Skeletal muscle tissue (tissue), 4 donors: ENCODE results near the gene NPTX1. TPM values are rescaled to one million over a fixed set of nuclear protein-coding genes. Genes with fewer than 3 reads are reported as not detected.
A peak's percentile ranks its signal among the peaks of the same experiment; 100 is the strongest.

Experiments
- H3K27ac ChIP-seq: one replicate; pipeline ENCODE4 v1.7.0; 2013; ENCODE audit warnings: mild to moderate bottlenecking, low read depth, low read length, inconsistent platforms
- H3K27me3 ChIP-seq, 3 donors: one replicate each; pipeline ENCODE4 v1.7.0; 2013; ENCODE audit warnings: low read length in 3 of 3; ENCODE audit not compliant: control insufficient read depth in 3 of 3, insufficient read depth in 3 of 3
- H3K36me3 ChIP-seq, 3 donors: one replicate each; pipeline ENCODE4 v1.7.0; 2013; ENCODE audit warnings: low read length in 3 of 3; ENCODE audit not compliant: control insufficient read depth in 3 of 3, insufficient read depth in 3 of 3
- H3K4me1 ChIP-seq, 3 donors: one replicate each; pipeline ENCODE4 v1.7.0; 2013; ENCODE audit warnings: low read length in 3 of 3, mild to moderate bottlenecking in 3 of 3; ENCODE audit not compliant: control insufficient read depth in 3 of 3, insufficient read depth in 3 of 3
- H3K4me3 ChIP-seq, 3 donors: one replicate each; pipeline ENCODE4 v1.7.0; 2013; ENCODE audit warnings: low read length in 3 of 3
- H3K9ac ChIP-seq, 3 donors: one replicate each; pipeline ENCODE4 v1.7.0; 2013; ENCODE audit warnings: low read length in 3 of 3, mild to moderate bottlenecking in 3 of 3, moderate library complexity in 2 of 3, low read depth in 1 of 3
- H3K9me3 ChIP-seq, 3 donors: one replicate each; pipeline ENCODE4 v1.7.0; 2013; ENCODE audit warnings: low read length in 3 of 3; ENCODE audit not compliant: control insufficient read depth in 3 of 3
- total RNA-seq: library from RNA; depleted of rRNA; stranded (reverse); fragments of >200 nt; gene quantifications from one replicate; pipeline ENCODE4 v1.2.3, GENCODE V29; 2014
- donor health status: Osteomylitis.

The NPTX1 gene
- total RNA-seq, 1 donor from 2014 or later: 1.0 TPM

- H3K27ac ChIP-seq: no peak overlapping the region
- peaks cover 0 to 10% (median 8%) of the 10 kb centered on the region in 3 donors for H3K4me1 ChIP-seq
- H3K9ac ChIP-seq: no peak overlapping the region
- H3K36me3 ChIP-seq: no peaks in the 10 kb centered on the region
- no peaks in the 10 kb centered on the region for H3K9me3 ChIP-seq
- peaks cover 25 to 48% (median 45%) of the 10 kb centered on the region in 3 donors for H3K27me3 ChIP-seq
- no peak overlapping the region for H3K4me3 ChIP-seq
These were observed 18.1 kb upstream of the NPTX1 start for GRCh38 chr17:80494547-80494946.

GRCh38 chr17:80492343-80493136, 16.1 kb upstream of the NPTX1 start:
- no peak overlapping the region for H3K4me3 ChIP-seq
- H3K9me3 ChIP-seq: peaks cover 0 to 1% (median 0%) of the 10 kb centered on the region in 3 donors
- peaks cover 24 to 42% (median 38%) of the 10 kb centered on the region in 3 donors for H3K27me3 ChIP-seq
- peak overlapping the region in 1 of 3 donors; percentile 23 for H3K9ac ChIP-seq
- H3K27ac ChIP-seq: no peak overlapping the region
- no peaks in the 10 kb centered on the region for H3K4me1 ChIP-seq
- H3K36me3 ChIP-seq: no peaks in the 10 kb centered on the region

GRCh38 chr17:80491478-80492342, 15.3 kb upstream of the NPTX1 start:
- H3K4me3 ChIP-seq: no peak overlapping the region
- H3K9ac ChIP-seq: no peak overlapping the region
- peaks cover 0 to 3% (median 0%) of the 10 kb centered on the region in 3 donors for H3K9me3 ChIP-seq
- no peaks in the 10 kb centered on the region for H3K36me3 ChIP-seq
- peaks cover 32 to 50% (median 46%) of the 10 kb centered on the region in 3 donors for H3K27me3 ChIP-seq
- no peak overlapping the region for H3K27ac ChIP-seq
- peaks cover 0 to 2% (median 0%) of the 10 kb centered on the region in 3 donors for H3K4me1 ChIP-seq

- no peak overlapping the region for H3K4me3 ChIP-seq
- H3K27ac ChIP-seq: no peak overlapping the region
- no peak overlapping the region for H3K9ac ChIP-seq
- H3K36me3 ChIP-seq: no peaks in the 10 kb centered on the region
- H3K4me1 ChIP-seq: peaks cover 0 to 5% (median 0%) of the 10 kb centered on the region in 3 donors
- H3K27me3 ChIP-seq: peaks cover 31 to 48% (median 42%) of the 10 kb centered on the region in 3 donors
- H3K9me3 ChIP-seq: peaks cover 0 to 3% (median 0%) of the 10 kb centered on the region in 3 donors
These were observed 11.1 kb upstream of the NPTX1 start for GRCh38 chr17:80487511-80487910.

- peaks cover 0 to 3% (median 0%) of the 10 kb centered on the region in 3 donors for H3K9me3 ChIP-seq
- H3K4me3 ChIP-seq: no peak overlapping the region
- H3K27me3 ChIP-seq: peaks cover 39 to 54% (median 45%) of the 10 kb centered on the region in 3 donors
- no peak overlapping the region for H3K27ac ChIP-seq
- no peak overlapping the region for H3K9ac ChIP-seq
- peaks cover 0 to 5% (median 0%) of the 10 kb centered on the region in 3 donors for H3K4me1 ChIP-seq
- no peaks in the 10 kb centered on the region for H3K36me3 ChIP-seq
These were observed 10.3 kb upstream of the NPTX1 start for GRCh38 chr17:80486692-80487091.

- H3K36me3 ChIP-seq: no peaks in the 10 kb centered on the region
- H3K27me3 ChIP-seq: peaks cover 43 to 58% (median 47%) of the 10 kb centered on the region in 3 donors
- H3K27ac ChIP-seq: no peak overlapping the region
- H3K4me3 ChIP-seq: no peak overlapping the region
- peaks cover 0 to 3% (median 0%) of the 10 kb centered on the region in 3 donors for H3K9me3 ChIP-seq
- H3K4me1 ChIP-seq: peaks cover 0 to 5% (median 0%) of the 10 kb centered on the region in 3 donors
- no peak overlapping the region for H3K9ac ChIP-seq
These were observed 9.4 kb upstream of the NPTX1 start for GRCh38 chr17:80485846-80486245.

- peaks cover 58 to 74% (median 63%) of the 10 kb centered on the region in 3 donors for H3K27me3 ChIP-seq
- H3K36me3 ChIP-seq: no peaks in the 10 kb centered on the region
- H3K9ac ChIP-seq: no peak overlapping the region
- H3K4me3 ChIP-seq: no peak overlapping the region
- H3K27ac ChIP-seq: no peak overlapping the region
- peaks cover 6 to 13% (median 7%) of the 10 kb centered on the region in 3 donors for H3K4me1 ChIP-seq
- peaks cover 0 to 3% (median 0%) of the 10 kb centered on the region in 3 donors for H3K9me3 ChIP-seq
These were observed 6.3 kb upstream of the NPTX1 start for GRCh38 chr17:80482555-80483308.

GRCh38 chr17:80482058-80482318, 5.6 kb upstream of the NPTX1 start:
- H3K4me1 ChIP-seq: peaks cover 6 to 13% (median 7%) of the 10 kb centered on the region in 3 donors
- peaks cover 51 to 74% (median 64%) of the 10 kb centered on the region in 3 donors for H3K27me3 ChIP-seq
- no peak overlapping the region for H3K27ac ChIP-seq
- no peaks in the 10 kb centered on the region for H3K36me3 ChIP-seq
- no peak overlapping the region for H3K4me3 ChIP-seq
- no peaks in the 10 kb centered on the region for H3K9me3 ChIP-seq
- H3K9ac ChIP-seq: no peak overlapping the region

GRCh38 chr17:80481284-80482057, 5.1 kb upstream of the NPTX1 start:
- peaks cover 7 to 9% (median 8%) of the 10 kb centered on the region in 3 donors for H3K4me1 ChIP-seq
- no peak overlapping the region for H3K4me3 ChIP-seq
- no peak overlapping the region for H3K27ac ChIP-seq
- H3K36me3 ChIP-seq: no peaks in the 10 kb centered on the region
- no peak overlapping the region for H3K9ac ChIP-seq
- no peaks in the 10 kb centered on the region for H3K9me3 ChIP-seq
- peaks cover 52 to 72% (median 64%) of the 10 kb centered on the region in 3 donors for H3K27me3 ChIP-seq
